ENCODE measurements around the gene ADGRF5.

ADGRF5 gene

DNA sequence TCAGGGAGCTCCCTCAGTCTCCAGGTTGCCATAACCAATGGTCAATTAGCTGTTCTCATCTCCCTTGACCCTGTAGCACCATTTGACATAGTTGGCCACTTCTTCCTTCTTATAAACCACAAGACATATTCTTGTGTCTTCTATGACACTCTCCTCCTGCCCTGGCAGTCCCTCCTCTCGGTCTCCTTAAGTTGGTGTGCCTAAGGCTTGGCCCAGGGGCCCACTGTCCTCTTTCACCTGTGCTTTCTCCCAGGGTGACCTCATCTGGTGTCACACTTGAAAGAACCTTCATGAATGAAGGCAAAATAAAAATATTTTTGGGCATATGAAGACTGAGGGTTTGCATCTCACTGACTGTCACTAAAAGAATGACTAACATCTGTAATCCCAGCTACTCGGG, 9.7 kb upstream of the ADGRF5 start:
- no peak overlapping the region for H3K4me3 ChIP-seq (ENCODE audit: low read depth in 1 of 2, low read length in 1 of 2)
- TF ChIP-seq, protein P1, sequence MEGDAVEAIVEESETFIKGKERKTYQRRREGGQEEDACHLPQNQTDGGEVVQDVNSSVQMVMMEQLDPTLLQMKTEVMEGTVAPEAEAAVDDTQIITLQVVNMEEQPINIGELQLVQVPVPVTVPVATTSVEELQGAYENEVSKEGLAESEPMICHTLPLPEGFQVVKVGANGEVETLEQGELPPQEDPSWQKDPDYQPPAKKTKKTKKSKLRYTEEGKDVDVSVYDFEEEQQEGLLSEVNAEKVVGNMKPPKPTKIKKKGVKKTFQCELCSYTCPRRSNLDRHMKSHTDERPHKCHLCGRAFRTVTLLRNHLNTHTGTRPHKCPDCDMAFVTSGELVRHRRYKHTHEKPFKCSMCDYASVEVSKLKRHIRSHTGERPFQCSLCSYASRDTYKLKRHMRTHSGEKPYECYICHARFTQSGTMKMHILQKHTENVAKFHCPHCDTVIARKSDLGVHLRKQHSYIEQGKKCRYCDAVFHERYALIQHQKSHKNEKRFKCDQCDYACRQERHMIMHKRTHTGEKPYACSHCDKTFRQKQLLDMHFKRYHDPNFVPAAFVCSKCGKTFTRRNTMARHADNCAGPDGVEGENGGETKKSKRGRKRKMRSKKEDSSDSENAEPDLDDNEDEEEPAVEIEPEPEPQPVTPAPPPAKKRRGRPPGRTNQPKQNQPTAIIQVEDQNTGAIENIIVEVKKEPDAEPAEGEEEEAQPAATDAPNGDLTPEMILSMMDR (IDR thresholded peaks at IDR 0.05), result no peak

DNA sequence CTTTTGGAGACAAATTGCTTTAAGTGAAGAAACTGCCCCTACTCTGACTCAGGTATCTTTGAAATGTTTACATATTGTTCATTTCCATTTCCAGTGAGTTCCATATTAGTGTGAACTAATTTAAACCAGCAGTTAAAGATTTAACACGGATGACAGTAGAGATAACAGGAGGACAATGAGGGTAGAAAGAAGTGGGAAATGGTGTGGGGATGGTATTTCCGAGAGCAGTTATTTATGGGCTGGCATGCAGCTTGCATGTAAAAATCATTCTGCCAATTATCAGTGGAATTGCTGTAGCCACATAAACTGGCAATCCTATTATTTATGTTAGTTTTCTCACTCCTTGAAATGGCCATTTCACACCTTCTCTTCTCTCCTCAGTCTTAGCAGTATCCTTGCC, 8.6 kb upstream of the ADGRF5 start:
- no peak overlapping the region for H3K27ac ChIP-seq
- H3K9me3 ChIP-seq, result no peaks in the 10 kb centered on the region
- H3K4me1 ChIP-seq (ENCODE audit: control insufficient read depth in 1 of 2, insufficient read depth in 1 of 2, low read depth in 1 of 2, low read length in 1 of 2), result no peaks in the 10 kb centered on the region
- H3K36me3 ChIP-seq, result no peaks in the 10 kb centered on the region
- H3K4me3 ChIP-seq (ENCODE audit: low read depth in 1 of 2, low read length in 1 of 2), result no peak overlapping the region
- TF ChIP-seq, protein P1 (IDR thresholded peaks at IDR 0.05), result no peak
- H3K27me3 ChIP-seq, result no peaks in the 10 kb centered on the region

More for the DNA sequence above, 9.7 kb upstream of the ADGRF5 start:
- Histone ChIP-seq H3K36me3 (no peaks in the 10 kb centered on the region), H3K27me3 (no peaks in the 10 kb centered on the region), H3K9me3 (no peaks in the 10 kb centered on the region), H3K4me1 (ENCODE audit: control insufficient read depth in 1 of 2, insufficient read depth in 1 of 2, low read depth in 1 of 2, low read length in 1 of 2) (no peaks in the 10 kb centered on the region), H3K27ac (no peak overlapping the region)

DNA sequence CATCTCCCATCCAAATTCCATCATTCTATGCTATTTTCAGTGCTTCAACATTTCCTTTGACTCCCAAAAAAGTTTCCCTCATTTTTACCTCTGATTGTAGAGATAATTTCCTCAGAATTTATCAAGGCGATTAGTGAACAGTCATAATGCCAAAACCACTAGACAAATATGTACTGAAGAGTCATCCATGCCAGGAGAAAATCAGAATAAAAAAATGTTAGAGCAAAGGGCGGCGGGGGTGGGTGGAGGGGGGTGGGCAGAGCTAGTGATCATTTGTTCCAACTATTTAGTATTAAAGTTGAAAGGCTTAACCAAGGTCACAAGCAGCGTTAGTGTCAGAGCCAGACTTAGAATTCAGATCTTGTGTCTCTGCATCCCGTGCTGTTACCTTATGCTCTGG, 5.3 kb upstream of the ADGRF5 start:
- H3K27me3 ChIP-seq, result no peaks in the 10 kb centered on the region
- TF ChIP-seq, protein P1 (IDR thresholded peaks at IDR 0.05), result no peak
- no peaks in the 10 kb centered on the region for H3K4me1 ChIP-seq (ENCODE audit: control insufficient read depth in 1 of 2, insufficient read depth in 1 of 2, low read depth in 1 of 2, low read length in 1 of 2)
- no peaks in the 10 kb centered on the region for H3K36me3 ChIP-seq
- H3K4me3 ChIP-seq (ENCODE audit: low read depth in 1 of 2, low read length in 1 of 2), result no peak overlapping the region
- H3K9me3 ChIP-seq, result no peaks in the 10 kb centered on the region
- no peak overlapping the region for H3K27ac ChIP-seq

DNA sequence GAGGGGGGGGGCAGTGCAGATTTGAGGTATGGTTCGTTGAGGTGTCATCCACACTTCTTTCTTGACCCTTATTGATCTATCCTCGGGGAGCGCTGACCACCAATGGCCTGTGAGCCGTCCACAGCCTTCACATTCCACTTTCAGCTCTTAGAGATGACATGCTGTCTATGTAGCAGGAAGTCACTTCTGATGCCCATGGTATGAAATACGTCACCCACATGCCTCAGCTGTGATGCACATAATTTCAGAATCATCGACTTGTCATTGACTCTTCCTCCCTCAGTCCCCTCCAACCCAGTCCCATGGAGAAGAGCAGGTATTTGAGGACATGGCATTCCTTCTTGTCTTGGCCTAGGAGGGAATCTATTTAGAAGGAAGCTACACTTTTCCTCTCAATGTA, 4.7 kb upstream of the ADGRF5 start:
- no peaks in the 10 kb centered on the region for H3K27me3 ChIP-seq
- H3K27ac ChIP-seq, result no peak overlapping the region
- TF ChIP-seq, protein P1 (IDR thresholded peaks at IDR 0.05), result no peak
- H3K9me3 ChIP-seq, result no peaks in the 10 kb centered on the region
- H3K36me3 ChIP-seq, result no peaks in the 10 kb centered on the region
- H3K4me1 ChIP-seq (ENCODE audit: control insufficient read depth in 1 of 2, insufficient read depth in 1 of 2, low read depth in 1 of 2, low read length in 1 of 2), result no peaks in the 10 kb centered on the region
- no peak overlapping the region for H3K4me3 ChIP-seq (ENCODE audit: low read depth in 1 of 2, low read length in 1 of 2)

DNA sequence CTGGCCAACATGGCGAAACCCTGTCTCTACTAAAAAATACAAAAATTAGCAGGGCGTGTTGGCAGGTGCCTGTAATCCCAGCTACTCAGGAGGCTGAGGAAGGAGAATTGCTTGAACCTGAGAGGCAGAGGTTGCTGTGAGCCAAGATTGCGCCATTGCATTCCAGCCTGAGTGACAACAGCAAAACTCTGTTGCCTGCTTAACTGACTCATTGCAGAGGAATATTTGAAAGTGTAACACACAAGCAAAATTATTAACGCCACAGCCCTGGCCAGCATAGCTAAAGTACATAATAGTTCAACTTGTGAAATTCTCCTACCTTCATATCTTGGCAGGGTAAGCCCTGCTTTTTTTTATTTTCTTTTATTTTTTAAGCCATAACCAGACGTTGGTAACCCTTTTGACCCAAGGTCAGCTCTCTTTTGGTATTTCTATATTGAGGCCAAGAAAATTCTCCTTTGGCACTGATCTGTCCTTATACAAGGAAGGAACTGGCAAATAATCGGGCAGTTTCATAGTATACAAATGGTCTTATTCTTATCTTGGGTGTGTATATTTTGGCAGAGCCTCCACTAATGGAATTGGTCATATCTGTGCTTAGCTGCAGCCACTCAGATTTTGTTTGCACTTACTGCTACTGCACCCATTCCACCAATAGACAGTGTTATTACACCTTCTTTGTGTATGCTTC, 4.0 kb upstream of the ADGRF5 start:
- TF ChIP-seq, protein P1 (IDR thresholded peaks at IDR 0.05), result no peak
- no peak overlapping the region for H3K27ac ChIP-seq

More for the DNA sequence above, 4.0 kb upstream of the ADGRF5 start:
- Histone ChIP-seq H3K9me3 (no peaks in the 10 kb centered on the region), H3K36me3 (no peaks in the 10 kb centered on the region), H3K4me1 (ENCODE audit: control insufficient read depth in 1 of 2, insufficient read depth in 1 of 2, low read depth in 1 of 2, low read length in 1 of 2) (no peaks in the 10 kb centered on the region), H3K27me3 (no peaks in the 10 kb centered on the region), H3K4me3 (ENCODE audit: low read depth in 1 of 2, low read length in 1 of 2) (no peak overlapping the region)

All from neutrophil (primary cell).